ENCODE measurements around the gene ARHGEF28.

The ARHGEF28 gene

GRCh38 chr5:73892806-73893205 lies 266.8 kb downstream of the ARHGEF28 start:
- H3K4me2 ChIP-seq (ENCODE audit: low read depth, low read length), result no peak overlapping the region
- H3K9ac ChIP-seq (ENCODE audit: low read length), result no peak overlapping the region
- DNase-seq, result no peak
- H2AFZ ChIP-seq (ENCODE audit: low read length), result no peak overlapping the region
- no peaks in the 10 kb centered on the region for H3K9me2 ChIP-seq (replicated peaks; ENCODE audit: insufficient read depth, low read length)
- H3K27ac ChIP-seq (ENCODE audit: low read length), result no peak overlapping the region
- H3K4me1 ChIP-seq (ENCODE audit: low read length), result no peaks in the 10 kb centered on the region
- no peaks in the 10 kb centered on the region for H3K79me2 ChIP-seq (ENCODE audit: low read length)
- no peaks in the 10 kb centered on the region for H3K36me3 ChIP-seq (replicated peaks; ENCODE audit: insufficient read depth, low read length)
- no peaks in the 10 kb centered on the region for H3K27me3 ChIP-seq (replicated peaks; ENCODE audit: insufficient read depth, low read length)
- no peaks in the 10 kb centered on the region for H3F3A ChIP-seq (ENCODE audit: insufficient read depth, low read length)
- H3K9me3 ChIP-seq (replicated peaks; ENCODE audit: insufficient read depth, low read length), result no peaks in the 10 kb centered on the region
- TF ChIP-seq EZH2phosphoT487 (IDR thresholded peaks at IDR 0.05; ENCODE audit: low read length) (no peak), EZH2 (optimal IDR thresholded peaks at IDR 0.05; ENCODE audit: low read depth, low read length) (no peak), CTCF (IDR thresholded peaks at IDR 0.05; ENCODE audit: low read length) (no peak)
- H3K4me3 ChIP-seq (ENCODE audit: low read length), result no peak overlapping the region
- no peaks in the 10 kb centered on the region for H4K20me1 ChIP-seq (ENCODE audit: insufficient read depth, low read length)

- Histone ChIP-seq H2AFZ (ENCODE audit: low read length) (no peak overlapping the region), H3F3A (ENCODE audit: insufficient read depth, low read length) (no peaks in the 10 kb centered on the region), H4K20me1 (ENCODE audit: insufficient read depth, low read length) (no peaks in the 10 kb centered on the region), H3K79me2 (ENCODE audit: low read length) (no peaks in the 10 kb centered on the region), H3K4me3 (ENCODE audit: low read length) (no peak overlapping the region), H3K9me2 (replicated peaks; ENCODE audit: insufficient read depth, low read length) (no peaks in the 10 kb centered on the region), H3K4me2 (ENCODE audit: low read depth, low read length) (no peak overlapping the region), H3K9me3 (replicated peaks; ENCODE audit: insufficient read depth, low read length) (no peaks in the 10 kb centered on the region), H3K36me3 (replicated peaks; ENCODE audit: insufficient read depth, low read length) (no peaks in the 10 kb centered on the region), H3K4me1 (ENCODE audit: low read length) (peaks cover 5% of the 10 kb centered on the region; the same call in 1 of the 2 replicates), H3K27me3 (replicated peaks; ENCODE audit: insufficient read depth, low read length) (no peaks in the 10 kb centered on the region), H3K27ac (ENCODE audit: low read length) (no peak overlapping the region), H3K9ac (ENCODE audit: low read length) (no peak overlapping the region)
- TF ChIP-seq EZH2 (optimal IDR thresholded peaks at IDR 0.05; ENCODE audit: low read depth, low read length), result no peak
- no peak for TF ChIP-seq CTCF (IDR thresholded peaks at IDR 0.05; ENCODE audit: low read length)
- no peak for TF ChIP-seq EZH2phosphoT487 (IDR thresholded peaks at IDR 0.05; ENCODE audit: low read length)
- no peak for DNase-seq
These were observed 267.8 kb downstream of the ARHGEF28 start for GRCh38 chr5:73893813-73894212.

DNA sequence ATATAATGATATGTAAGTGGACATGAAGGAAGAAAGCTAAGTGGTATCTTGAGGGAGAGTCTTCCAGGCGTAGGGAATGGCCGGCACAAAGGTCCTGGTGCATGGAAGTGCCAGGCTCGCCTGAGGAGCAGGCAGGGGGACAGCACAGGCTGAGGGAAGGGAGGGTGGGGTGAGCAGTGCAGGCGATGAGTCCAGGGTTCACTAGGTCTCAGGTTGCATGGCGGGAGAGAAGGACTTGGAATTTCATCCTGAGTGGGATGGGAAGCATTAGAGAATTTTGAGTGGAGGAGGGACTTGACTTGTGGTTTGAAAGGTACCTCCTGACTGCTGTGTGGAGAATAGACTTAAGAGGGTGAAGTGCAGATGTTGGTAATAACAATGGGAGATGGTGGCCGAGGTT lies 268.9 kb downstream of the ARHGEF28 start:
- Histone ChIP-seq H3F3A (ENCODE audit: insufficient read depth, low read length) (peaks cover 3% of the 10 kb centered on the region; the same call in 1 of the 2 replicates), H3K36me3 (replicated peaks; ENCODE audit: insufficient read depth, low read length) (no peaks in the 10 kb centered on the region), H3K27ac (ENCODE audit: low read length) (no peak overlapping the region), H3K9me2 (replicated peaks; ENCODE audit: insufficient read depth, low read length) (no peaks in the 10 kb centered on the region), H3K4me3 (ENCODE audit: low read length) (no peak overlapping the region), H3K9me3 (replicated peaks; ENCODE audit: insufficient read depth, low read length) (no peaks in the 10 kb centered on the region), H3K4me2 (ENCODE audit: low read depth, low read length) (no peak overlapping the region), H3K27me3 (replicated peaks; ENCODE audit: insufficient read depth, low read length) (no peaks in the 10 kb centered on the region), H4K20me1 (ENCODE audit: insufficient read depth, low read length) (no peaks in the 10 kb centered on the region), H2AFZ (ENCODE audit: low read length) (no peak overlapping the region), H3K4me1 (ENCODE audit: low read length) (peaks cover 13% of the 10 kb centered on the region), H3K9ac (ENCODE audit: low read length) (no peak overlapping the region), H3K79me2 (ENCODE audit: low read length) (no peaks in the 10 kb centered on the region)
- TF ChIP-seq EZH2 (optimal IDR thresholded peaks at IDR 0.05; ENCODE audit: low read depth, low read length) (no peak), CTCF (IDR thresholded peaks at IDR 0.05; ENCODE audit: low read length) (no peak), EZH2phosphoT487 (IDR thresholded peaks at IDR 0.05; ENCODE audit: low read length) (no peak)
- no peak for DNase-seq
